GM20431 (cell line): ENCODE results near the gene OSBPL3.

Source experiments
- in situ Hi-C: fragments of 300-500 bp; cut with MseI, MboI; formaldehyde crosslinking; loops from one replicate; pipeline ENCODE4 v1.15.0; 2020; ENCODE audit warnings: low sequenced_read_pairs; ENCODE audit not compliant: unreplicated experiment

OSBPL3 gene

DNA sequence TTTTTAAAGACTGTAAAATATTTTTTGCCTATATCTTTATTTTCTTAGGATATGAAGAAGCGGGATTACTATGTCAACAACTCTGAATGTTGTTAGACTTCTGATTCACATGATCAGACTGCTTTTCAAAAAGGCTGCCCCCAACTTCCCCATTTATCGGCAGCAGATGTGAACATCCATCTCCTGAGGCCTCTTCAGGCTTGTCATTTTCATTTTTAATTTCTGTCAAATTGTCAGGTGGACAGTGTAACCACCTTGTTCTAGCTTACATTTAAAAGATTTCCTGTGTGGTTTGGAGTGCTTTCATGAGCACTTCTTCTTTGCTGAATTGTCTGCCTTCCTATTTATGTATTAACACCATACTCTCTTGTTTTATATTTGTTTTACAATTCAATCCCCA is 143.9 kb downstream of the OSBPL3 start:
- in situ Hi-C loops, result no loop called here

DNA sequence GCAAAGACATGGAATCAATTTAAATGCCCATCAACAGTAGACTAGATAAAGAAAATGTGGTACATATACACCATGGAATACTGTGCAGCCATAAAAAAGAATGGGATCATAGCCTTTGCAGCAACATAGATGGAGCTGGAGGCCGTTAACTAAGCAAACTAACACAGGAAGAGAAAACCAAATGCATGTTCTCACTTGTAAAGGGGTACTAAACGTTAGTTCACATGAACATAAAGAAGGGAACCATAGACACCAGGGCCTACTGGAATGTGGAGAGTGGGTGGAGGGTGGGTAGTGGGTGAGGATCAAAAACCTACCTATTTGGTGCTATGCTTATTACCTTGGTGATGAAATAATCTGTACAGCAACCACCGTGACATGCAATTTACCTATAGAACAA is 144.3 kb downstream of the OSBPL3 start:
- in situ Hi-C loops, result no loop called here

DNA sequence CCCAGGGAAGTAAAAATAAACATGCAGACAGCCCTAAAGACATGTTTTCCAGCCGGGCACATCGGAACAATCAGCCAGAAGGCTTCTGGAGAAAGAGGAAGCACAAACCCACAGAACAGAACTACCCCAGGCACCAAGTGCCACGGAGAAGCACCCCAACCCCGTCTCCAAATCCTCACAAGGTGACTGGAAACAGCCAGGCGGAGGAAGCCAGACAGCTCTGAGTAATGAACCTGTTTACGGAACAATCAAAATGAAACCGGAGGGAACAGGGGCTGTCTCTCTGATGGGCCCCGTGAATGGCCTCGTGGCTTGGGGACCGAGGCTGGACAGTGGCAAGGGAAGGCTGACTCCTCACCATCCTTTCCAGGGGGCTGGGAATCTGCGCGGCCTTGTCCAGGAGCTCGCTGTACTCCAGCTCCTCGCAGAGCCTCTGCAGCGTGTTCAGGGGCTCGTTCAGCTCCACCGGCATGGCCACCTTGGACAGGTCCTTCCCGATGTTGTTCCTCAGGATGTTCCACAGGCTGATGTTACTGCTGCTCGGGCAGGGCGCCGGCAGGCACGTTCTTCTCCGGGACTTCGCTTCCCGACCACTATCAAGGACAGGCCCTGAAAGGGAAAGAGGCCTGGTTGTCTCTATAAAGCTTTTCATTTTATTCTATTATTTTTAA is 145.7 kb downstream of the OSBPL3 start:
- in situ Hi-C loops, result no loop called here

DNA sequence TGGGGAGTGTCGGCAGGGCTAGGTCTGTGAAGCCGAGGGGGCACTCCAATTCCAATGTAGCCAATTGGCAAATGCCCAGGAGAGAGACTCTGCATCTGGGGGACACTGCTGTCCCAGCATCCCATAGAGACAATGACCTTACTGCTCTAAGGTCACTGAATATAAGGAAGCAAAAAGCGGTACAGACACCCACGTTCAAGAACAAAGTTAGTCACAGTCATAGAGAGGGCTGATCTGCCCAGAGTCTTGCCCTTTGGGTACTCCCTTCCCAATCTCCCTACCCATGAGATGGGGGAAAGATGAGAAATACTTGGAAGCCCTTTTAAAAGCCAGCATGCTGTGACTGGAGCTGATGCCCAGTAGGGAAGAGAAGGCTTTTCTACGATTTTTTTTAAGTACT is 146.4 kb downstream of the OSBPL3 start:
- in situ Hi-C loops, result no loop called here

DNA sequence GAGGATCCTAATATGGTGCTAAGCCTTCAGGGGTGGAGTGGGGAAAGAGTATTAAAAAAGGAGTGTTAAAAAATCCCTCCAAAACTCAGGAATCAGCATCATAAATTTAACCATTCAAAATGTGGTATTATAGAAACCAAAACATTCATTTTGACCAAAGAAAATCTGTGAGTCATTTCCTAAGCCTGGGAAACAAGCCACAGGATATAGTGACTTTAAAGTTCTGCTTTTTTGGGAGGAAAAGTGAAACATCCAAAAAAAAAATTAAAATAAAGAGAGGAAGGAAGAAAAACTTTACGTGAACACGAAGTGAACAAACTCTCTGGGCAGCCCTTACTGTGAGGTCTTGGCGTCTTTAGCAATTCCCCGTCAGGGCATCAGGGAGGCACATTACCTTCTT is 148.7 kb downstream of the OSBPL3 start:
- in situ Hi-C loops, result no loop called here

DNA sequence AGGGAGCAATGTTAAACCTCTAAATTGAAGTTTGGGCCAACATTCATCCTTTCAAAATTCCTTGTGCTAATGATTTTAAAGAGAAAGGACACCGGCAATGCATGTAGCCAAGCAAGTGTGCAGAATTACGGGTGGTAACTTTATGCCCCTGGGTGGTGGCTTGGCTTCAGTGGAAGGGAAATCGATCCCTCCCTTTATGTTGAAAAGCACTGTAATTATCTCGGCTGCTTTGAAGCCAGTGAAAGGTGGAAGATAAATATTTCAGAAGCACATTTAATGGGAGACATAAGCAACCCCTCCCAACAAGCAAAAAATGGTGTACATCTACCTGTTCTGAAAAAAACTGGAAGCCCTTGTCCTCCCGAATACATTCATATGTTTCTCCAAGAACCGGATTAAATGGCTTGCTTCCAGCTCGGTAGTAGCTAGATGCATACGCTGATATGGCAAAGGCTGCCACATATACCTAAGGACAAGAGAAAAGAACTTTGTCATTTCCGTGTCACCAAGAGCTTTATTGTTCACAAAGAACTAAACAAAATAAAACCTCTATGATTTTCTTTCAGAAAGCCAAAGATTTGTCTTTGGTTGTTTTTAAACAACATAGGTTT is 149.4 kb downstream of the OSBPL3 start:
- in situ Hi-C loops, result no loop called here

DNA sequence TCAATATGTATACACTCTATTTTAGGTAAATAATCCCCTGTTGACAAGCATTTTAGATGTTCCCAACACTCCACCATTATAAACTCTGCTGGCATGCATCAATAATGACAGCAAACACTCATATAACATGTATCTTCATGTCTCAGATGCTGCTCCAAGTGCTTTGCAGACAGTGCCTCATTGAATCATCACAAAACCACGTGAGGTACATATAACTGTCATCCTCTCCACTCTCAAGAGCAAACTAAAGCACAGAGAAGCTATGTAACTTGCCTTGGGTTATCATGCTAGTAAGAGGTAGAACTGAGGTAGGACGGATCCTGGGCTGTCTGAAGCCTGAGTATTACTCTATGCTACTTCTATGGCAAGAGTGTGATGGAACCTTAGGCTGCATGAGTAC is 150.2 kb downstream of the OSBPL3 start:
- in situ Hi-C loops, result no loop called here

DNA sequence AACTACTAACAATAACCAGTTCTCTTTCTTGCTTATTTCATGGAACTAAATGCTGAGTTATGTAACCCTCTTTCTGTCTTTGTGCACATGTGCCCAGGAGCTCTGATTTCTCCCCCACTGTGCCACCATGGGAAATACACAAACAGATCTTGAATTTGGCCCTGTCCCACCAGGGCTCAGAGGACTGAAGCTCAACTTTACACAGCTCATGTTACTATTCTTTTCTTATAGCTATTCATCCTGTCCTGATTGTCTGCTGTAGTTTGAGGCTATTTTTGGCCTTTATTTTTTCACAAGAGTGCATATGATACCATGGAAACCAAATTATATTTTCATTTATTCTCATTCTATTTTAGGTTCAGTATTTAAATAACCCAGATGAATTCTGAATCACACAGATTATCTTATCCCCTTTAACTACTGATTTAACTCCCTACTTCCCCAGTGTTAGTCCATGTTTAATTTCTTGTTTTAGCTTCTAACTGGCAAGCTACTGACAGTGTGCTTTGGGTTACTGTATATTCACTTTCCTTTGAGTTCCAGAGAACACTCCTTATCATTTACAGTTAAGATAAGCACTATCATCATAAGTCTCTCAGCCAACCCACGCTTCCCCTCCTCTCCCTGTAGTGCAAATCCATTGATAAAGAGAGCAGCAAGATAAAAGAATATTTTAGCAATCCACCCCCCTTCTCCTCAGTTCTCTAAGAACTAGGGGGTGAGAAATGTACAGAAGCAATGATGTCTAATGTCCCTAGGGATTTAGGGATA is 150.9 kb downstream of the OSBPL3 start:
- in situ Hi-C loops, result no loop called here

DNA sequence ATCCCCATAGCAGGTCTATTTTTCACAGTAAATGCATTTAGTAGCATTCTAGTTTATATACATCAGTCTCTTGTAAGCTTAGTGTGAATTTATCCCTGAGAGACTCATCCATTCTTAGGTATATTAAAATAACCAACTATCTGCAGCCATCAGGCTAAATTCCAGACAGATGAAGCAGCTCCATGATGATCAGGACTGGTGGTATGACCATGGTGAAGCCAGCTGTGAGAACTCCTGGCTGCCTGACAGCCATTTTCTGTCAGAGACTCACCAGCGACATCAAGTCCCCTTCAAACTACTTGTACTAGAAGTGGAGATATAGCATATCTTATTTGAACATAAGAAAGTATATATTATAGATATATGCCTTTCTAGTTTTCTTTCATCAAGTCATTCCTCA is 152.4 kb downstream of the OSBPL3 start:
- in situ Hi-C loops, result no loop called here

DNA sequence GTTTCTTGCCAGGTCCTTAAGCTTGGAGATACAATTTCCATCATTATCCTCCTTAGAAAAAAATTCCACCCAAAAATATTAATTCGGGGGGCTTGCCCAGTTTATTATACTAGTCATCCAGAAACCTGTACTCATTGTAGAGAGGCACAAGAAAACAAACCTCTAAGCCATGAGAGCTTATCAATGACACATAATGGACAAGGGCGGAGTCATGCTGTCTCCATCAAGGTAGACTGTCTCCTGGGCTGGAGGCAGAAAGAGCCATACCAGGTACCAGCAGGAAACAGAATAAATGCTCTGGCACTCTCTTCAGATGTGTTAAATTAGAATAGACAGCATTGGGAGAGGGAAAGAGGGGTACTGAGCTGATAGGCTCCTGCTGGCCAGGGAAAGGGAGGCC is 153.0 kb downstream of the OSBPL3 start:
- in situ Hi-C loops, result no loop called here

DNA sequence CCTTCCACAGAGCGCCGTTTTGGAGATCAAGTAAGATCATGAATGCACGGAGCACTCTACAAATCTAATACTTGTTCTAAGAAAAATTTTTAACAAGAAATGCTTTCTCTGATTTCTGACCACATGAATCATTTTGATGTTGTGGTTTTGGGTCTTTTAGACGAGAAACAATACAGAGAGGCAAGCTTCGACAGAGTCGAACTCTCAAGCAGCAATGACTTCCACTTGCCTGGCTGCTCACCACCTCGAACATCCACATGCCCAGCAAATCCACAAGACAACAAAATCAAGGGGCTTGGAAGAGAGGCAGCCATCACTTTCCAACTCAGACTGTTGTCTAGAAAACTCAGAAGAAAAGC is 153.3 kb downstream of the OSBPL3 start:
- in situ Hi-C loops, result no loop called here

DNA sequence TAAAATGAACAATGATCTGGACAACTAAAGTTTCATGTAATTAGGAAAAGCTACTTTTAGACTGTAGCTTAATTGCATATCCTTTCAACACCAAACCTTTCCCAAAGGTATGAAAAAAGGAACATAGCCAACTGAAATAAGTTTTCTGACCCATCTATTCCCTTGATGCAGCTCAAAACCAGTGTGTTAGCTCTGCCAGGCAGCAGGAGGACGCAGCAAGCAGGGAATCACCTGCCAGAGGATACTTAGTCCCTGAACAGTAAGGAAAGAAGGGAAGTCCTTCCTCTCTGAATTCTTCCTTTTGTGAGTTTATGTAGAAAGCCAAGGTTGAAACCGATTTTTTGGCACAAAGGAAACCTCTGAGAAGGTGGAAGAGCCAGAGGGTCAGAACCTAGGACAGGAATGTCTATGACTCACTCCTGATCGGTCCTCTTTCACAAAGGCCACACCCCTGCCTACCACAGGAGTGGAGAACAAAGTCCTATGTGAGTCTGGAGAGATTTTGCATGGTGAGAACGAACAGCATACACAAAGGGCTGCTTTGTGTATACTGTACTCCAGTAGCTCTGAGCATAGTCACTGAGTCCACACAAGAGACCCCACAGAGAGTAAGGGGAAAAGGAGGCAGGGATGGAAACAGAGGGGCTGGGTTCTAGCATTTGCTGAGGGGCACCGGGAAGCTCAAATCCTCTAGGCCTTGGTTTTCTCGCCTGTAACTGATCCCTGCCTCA is 153.9 kb downstream of the OSBPL3 start:
- in situ Hi-C loops, result no loop called here

DNA sequence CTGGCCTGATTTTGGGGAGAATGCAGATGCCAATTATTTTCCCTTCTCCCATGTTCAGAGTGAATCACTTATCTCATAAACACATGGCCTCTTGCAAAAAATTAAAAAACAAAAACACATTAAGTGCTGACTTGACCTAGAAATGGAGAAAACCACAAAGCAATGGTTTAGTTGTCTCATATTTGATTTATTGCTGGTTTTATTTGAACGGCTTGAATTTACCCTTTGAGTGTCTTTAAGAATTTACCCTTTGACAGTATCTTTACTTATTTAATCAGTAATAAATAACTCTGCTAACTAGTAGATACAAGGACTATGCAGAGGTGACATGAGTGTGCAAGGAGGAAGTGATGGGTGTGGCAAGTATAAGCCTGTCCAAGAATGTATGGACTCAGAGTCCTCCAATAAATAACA is 154.6 kb downstream of the OSBPL3 start:
- in situ Hi-C loops, result no loop called here

DNA sequence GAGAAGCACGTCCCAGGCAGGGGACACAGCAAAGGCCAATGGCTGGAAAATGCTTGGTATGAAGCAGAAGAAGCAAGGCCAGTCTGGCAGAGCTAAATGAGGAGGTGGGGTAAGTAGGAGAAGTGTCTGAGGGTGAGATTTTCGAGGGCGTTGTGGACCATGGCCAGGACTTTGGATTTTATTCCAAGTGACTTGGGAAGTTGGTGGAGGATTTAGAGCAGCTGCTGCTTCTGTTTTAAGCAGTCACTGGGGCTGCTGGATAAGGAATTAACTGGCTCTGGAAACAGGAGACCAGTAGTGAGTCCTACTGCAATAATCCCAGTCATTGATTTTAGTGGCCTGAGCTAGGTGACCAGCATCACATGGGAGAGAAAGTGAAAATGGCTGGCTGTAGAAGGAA is 155.1 kb downstream of the OSBPL3 start:
- in situ Hi-C loops, result no loop called here

DNA sequence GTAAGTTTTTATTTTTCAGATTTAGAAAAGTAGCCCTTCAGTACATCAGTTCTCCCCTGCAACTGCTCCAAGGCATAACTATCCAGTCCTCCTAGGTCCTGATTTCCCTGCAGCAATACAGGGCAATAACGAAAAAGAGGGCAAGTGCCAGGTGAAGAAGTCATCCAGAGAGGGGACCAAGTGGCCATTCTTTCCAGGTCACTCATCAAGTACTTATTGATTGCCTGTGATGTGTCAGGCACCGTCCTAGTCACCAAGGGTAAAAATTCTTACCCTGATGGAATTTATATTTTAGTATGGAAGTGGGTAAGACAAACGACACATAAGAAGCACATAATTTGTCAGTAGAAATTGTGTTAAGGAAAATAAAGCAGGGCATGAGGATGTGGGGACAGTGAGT is 155.6 kb downstream of the OSBPL3 start:
- in situ Hi-C loops, result no loop called here

DNA sequence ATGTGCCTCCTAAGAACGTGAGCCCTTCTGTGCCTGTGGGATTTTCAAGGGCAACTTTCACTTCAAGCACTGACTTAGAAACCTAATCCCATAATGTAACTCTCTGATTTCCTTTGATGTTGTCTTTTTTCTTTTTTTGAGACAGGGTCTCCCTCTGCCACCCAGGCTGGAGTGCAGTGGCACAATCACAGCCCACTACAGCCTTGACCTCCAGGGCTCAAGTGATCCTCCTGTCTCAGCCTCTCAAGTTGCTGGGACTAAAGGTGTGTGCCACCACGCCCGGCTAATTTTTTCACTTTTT is 158.3 kb downstream of the OSBPL3 start:
- in situ Hi-C loops, result no loop called here

DNA sequence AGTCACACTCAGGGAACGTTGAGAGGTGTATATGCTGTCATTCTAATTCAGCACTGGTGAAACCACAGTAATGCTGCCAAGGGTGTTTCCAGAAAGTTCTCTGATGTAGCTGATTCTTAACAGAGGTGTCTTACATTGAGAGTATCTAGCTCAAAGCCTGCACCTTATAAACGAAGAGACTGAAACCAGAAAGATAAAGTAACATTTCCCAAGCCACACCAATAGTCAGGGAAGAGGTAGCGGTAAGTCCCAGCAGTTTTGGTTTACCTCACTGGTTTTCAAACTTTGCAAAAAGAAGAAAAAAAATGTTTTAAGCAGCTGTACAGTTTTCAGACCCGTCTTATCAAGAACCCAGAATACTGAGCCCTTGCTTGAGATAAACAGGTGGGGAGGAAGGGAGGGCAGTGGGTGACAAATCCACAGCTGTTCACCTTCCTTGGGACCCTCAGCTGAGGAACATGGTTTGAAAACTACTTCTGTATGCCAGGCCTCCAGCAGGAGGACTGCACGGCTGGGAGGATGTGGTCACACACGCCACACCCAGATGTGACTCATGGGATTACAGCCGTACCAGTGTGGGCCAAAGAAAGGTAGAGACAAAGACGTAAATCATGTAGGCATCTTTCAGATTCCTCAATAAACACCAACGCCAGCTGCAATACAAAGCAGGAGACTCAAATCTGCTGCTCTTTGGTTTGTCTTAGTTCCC is 158.8 kb downstream of the OSBPL3 start:
- in situ Hi-C loops, result no loop called here

DNA sequence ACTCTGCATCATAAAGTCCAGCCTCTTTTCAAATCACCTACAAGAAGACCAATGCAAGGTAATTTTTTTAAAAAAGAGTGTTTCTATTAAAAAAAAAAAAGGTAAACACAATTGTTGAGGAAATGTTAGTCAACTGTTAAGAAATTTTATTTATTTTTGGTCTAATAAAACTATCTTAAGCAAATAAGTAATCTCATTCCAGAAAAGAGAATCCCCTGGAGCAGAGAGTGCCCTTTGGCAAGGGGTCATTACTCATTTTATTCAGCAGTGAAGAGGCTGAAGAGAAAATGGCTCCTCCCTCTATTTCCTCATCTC is 159.3 kb downstream of the OSBPL3 start:
- in situ Hi-C loops, result no loop called here

DNA sequence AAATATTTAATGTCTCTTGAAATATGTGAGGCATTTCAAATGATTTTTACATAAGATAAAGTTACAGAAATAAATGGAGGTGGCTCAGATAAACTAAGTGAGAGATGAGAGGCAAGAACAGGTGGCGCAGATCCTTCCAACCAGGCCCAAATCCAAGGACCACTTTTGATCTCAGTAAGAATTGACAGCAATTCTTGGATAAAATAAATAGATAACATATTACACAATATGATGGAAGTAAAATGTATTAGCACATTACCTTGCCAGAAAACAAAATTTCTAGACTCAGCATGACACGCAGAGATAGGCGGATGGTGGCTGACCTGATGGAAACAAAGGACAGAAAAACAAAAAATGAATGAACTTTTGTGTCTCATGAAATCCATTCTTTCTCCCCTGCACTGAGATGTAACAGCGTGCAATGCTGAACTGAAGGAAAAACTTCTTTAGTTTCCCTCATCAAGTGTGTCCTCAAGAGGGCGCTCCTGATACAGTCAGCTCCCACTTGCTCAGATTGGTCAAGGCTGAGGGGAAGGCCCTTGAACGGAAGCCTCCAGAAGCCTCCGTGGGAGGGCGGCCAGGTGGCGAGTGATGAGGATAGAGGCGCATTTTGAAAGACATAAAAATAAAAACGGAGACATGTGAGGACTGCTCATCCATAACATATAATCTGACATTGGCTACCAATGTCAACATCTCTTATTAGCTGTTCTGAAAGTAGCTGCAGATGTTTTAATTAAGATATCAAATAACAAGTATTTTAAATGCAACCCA is 159.9 kb downstream of the OSBPL3 start:
- in situ Hi-C loops, result loop anchor here (10.0 kb wide), 3 partner anchors 165 to 275 kb away; partner anchors contain the start of gene OSBPL3

DNA sequence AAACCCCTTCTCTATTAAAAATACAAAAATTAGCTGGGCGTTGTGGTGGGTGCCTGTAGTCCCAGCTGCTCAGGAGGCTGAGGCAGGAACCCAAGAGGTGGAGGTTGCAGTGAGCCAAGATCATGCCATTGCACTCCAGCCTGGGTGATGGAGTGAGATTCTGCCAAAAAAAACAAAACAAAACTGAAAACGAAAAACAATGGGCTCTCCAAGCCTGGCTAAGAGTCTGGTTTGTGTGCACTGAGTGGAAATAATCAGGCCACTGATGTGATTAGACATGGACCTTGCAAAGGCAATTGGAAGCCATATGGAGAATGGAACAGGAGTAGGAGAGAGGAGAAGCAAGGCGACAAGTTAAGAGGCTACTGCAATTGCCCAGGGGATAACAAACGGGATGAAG is 162.6 kb downstream of the OSBPL3 start:
- in situ Hi-C loops, result loop anchor here (10.0 kb wide), 3 partner anchors 167 to 277 kb away; partner anchors contain the start of gene OSBPL3
